Erythroblast (primary cell): ENCODE measurements around the gene FGF19.

Experiments used
- DNase-seq, 2 experiments: peaks; one replicate each; lab custom pipeline; 2025; lab: John Stamatoyannopoulos, UW
- GATA1 ChIP-seq: IDR thresholded peaks from 2 replicates; pipeline ENCODE4 v1.6.1; 2011; ENCODE audit warnings: low read depth, mild to moderate bottlenecking, control low read depth, low read length, moderate library complexity
- POLR2A ChIP-seq: IDR thresholded peaks from 2 replicates; pipeline ENCODE4 v1.6.1; 2011; ENCODE audit warnings: mild to moderate bottlenecking, low read length

The FGF19 gene

GRCh38 chr11:69730500-69730899 lies 26.7 kb upstream of the FGF19 start:
- no peak for DNase-seq
- TF ChIP-seq GATA1 (no peak), POLR2A (no peak)

- no peak for TF ChIP-seq GATA1
- no peak for TF ChIP-seq POLR2A
- DNase-seq, result no peak
Observed at GRCh38 chr11:69729252-69729651, 25.4 kb upstream of the FGF19 start.

GRCh38 chr11:69727266-69727665 lies 23.4 kb upstream of the FGF19 start:
- DNase-seq, result no peak
- TF ChIP-seq GATA1, result no peak
- no peak for TF ChIP-seq POLR2A

- no peak for DNase-seq
- no peak for TF ChIP-seq GATA1
- TF ChIP-seq POLR2A, result no peak
Observed at GRCh38 chr11:69726481-69726880, 22.7 kb upstream of the FGF19 start.

- no peak for DNase-seq
- no peak for TF ChIP-seq GATA1
- TF ChIP-seq POLR2A, result no peak
Observed at GRCh38 chr11:69726019-69726418, 22.2 kb upstream of the FGF19 start.

GRCh38 chr11:69721745-69722144 lies 17.9 kb upstream of the FGF19 start:
- no peak for DNase-seq
- TF ChIP-seq GATA1 (no peak), POLR2A (no peak)

GRCh38 chr11:69721106-69721505 lies 17.3 kb upstream of the FGF19 start:
- TF ChIP-seq GATA1 (no peak), POLR2A (no peak)
- no peak for DNase-seq

GRCh38 chr11:69718912-69719311 lies 15.1 kb upstream of the FGF19 start:
- TF ChIP-seq GATA1, result no peak
- TF ChIP-seq POLR2A, result no peak
- DNase-seq, result no peak

GRCh38 chr11:69718147-69718546 lies 14.3 kb upstream of the FGF19 start:
- peak; percentile 37 to 45 for DNase-seq
- TF ChIP-seq GATA1, result no peak
- TF ChIP-seq POLR2A, result no peak

- no peak for DNase-seq
- no peak for TF ChIP-seq POLR2A
- no peak for TF ChIP-seq GATA1
Observed at GRCh38 chr11:69716891-69717747, 13.3 kb upstream of the FGF19 start.

GRCh38 chr11:69716099-69716498 lies 12.3 kb upstream of the FGF19 start:
- no peak for DNase-seq
- TF ChIP-seq POLR2A (no peak), GATA1 (no peak)

GRCh38 chr11:69715446-69715845 lies 11.6 kb upstream of the FGF19 start:
- TF ChIP-seq GATA1 (no peak), POLR2A (no peak)

GRCh38 chr11:69711822-69712801 lies 8.3 kb upstream of the FGF19 start:
- no peak for DNase-seq
- TF ChIP-seq GATA1, result no peak
- TF ChIP-seq POLR2A, result no peak

More at GRCh38 chr11:69715446-69715845, 11.6 kb upstream of the FGF19 start:
- no peak for DNase-seq

GRCh38 chr11:69708736-69709401 lies 5.0 kb upstream of the FGF19 start:
- no peak for DNase-seq
- no peak for TF ChIP-seq POLR2A
- TF ChIP-seq GATA1, result no peak

- TF ChIP-seq GATA1, result no peak
- no peak for TF ChIP-seq POLR2A
- DNase-seq, result no peak
Observed at GRCh38 chr11:69707176-69707575, 3.4 kb upstream of the FGF19 start.
